HK-2 (cell line): ENCODE results near the gene PCED1A.
"Not testable (repeated sequence)": the region's sequence is repeated elsewhere in the genome, so short reads cannot be mapped to it uniquely, and the experiment has no call there.

Experiments
- DNase-seq: peaks from one replicate; pipeline ENCODE4 v3.0.0-alpha.2; 2018; ENCODE audit not compliant: unreplicated experiment

Gene PCED1A

GRCh38 chr20:2865630-2866029, 25.2 kb upstream of the PCED1A start:
- no peak for DNase-seq

GRCh38 chr20:2865101-2865500, 24.6 kb upstream of the PCED1A start:
- DNase-seq = no peak

GRCh38 chr20:2864626-2865025, 24.2 kb upstream of the PCED1A start:
- no peak for DNase-seq

- DNase-seq = no peak
These were observed 19.1 kb upstream of the PCED1A start for GRCh38 chr20:2859330-2860121.

- no peak for DNase-seq
These were observed 18.1 kb upstream of the PCED1A start for GRCh38 chr20:2858591-2858990.

- no peak for DNase-seq
These were observed 10.6 kb upstream of the PCED1A start for GRCh38 chr20:2851086-2851485.

GRCh38 chr20:2849529-2849928, 9.1 kb upstream of the PCED1A start:
- no peak for DNase-seq

- DNase-seq = no peak
These were observed 7.3 kb upstream of the PCED1A start for GRCh38 chr20:2847802-2848201.

GRCh38 chr20:2846698-2847097, 6.2 kb upstream of the PCED1A start:
- DNase-seq = no peak

- no peak for DNase-seq
These were observed 5.2 kb upstream of the PCED1A start for GRCh38 chr20:2845607-2846006.

- peak; percentile 85 for DNase-seq
These were observed 594 bp upstream of the PCED1A start for GRCh38 chr20:2840967-2841531.

- no peak for DNase-seq
These were observed 720 bp downstream of the PCED1A start for GRCh38 chr20:2839732-2840137.

- no peak for DNase-seq
These were observed 1.4 kb downstream of the PCED1A start for GRCh38 chr20:2838847-2839671.

- no peak for DNase-seq
These were observed 2.2 kb downstream of the PCED1A start for GRCh38 chr20:2838170-2838797.

GRCh38 chr20:2837221-2837960, 3.1 kb downstream of the PCED1A start:
- no peak for DNase-seq

GRCh38 chr20:2836035-2836434, 4.4 kb downstream of the PCED1A start:
- DNase-seq = no peak

- no peak for DNase-seq
These were observed 5.1 kb downstream of the PCED1A start for GRCh38 chr20:2835331-2835796.

GRCh38 chr20:2834401-2835110, 5.9 kb downstream of the PCED1A start:
- DNase-seq = no peak

GRCh38 chr20:2833761-2834160, 6.7 kb downstream of the PCED1A start:
- no peak for DNase-seq

- not testable (repeated sequence) for DNase-seq
These were observed 9.2 kb downstream of the PCED1A start for GRCh38 chr20:2831206-2831605.

GRCh38 chr20:2829376-2829775, 11.1 kb downstream of the PCED1A start:
- DNase-seq = no peak
